GM12878 (cell line): ENCODE measurements around the gene SSR2. TPM values are rescaled to one million over a fixed set of nuclear protein-coding genes. Genes with fewer than 3 reads are reported as not detected.

ENCODE experiments used
- ATAC-seq: fragments of 200-7000 bp; cut with Tn5 transposase; 3 replicates; pipeline ENCODE4 v1.9.1; 2020; ENCODE audit warnings: mild to moderate bottlenecking, moderate library complexity
- BruUV-seq: library from RNA; stranded (reverse); fragments of 400-500 nt; replicated peaks from 2 replicates; lab custom pipeline; 2021; lab: Mats Ljungman, UMichigan
- CTCF ChIA-PET: fragments of 300-600 bp; sonication (Branson Sonifier 250); formaldehyde crosslinking; extraction: SDS; loops from one replicate; lab custom pipeline; 2021; ENCODE audit warnings: inconsistent platforms; lab: Yijun Ruan, JAX
- POLR2A ChIA-PET: fragments of 350-600 bp; formaldehyde crosslinking; extraction: SDS; loops from one replicate; lab custom pipeline; 2021; ENCODE audit warnings: inconsistent platforms; lab: Charles Lee
- RAD21 ChIA-PET: fragments of 300-600 bp; sonication (Branson Sonifier 250); formaldehyde crosslinking; loops from one replicate; lab custom pipeline; 2023; ENCODE audit warnings: antibody characterized with exemption; ENCODE audit not compliant: unreplicated experiment; lab: Charles Lee
- SMC1A ChIA-PET: fragments of 300-600 bp; sonication (Branson Sonifier 250); formaldehyde crosslinking; loops from one replicate; lab custom pipeline; 2023; ENCODE audit not compliant: unreplicated experiment, uncharacterized antibody; lab: Charles Lee
- DNase-seq: peaks from one replicate; pipeline ENCODE4 v3.0.0-alpha.2; 2011; ENCODE audit warnings: low read depth, low spot score
- FAIRE-seq: peaks from 3 replicates; lab custom pipeline; 2011; peaks lifted over from hg19 to GRCh38; lab: Jason Lieb, UNC
- H2AFZ ChIP-seq: 2 replicates; pipeline ENCODE4 v1.6.0; 2011; ENCODE audit warnings: low read depth, low read length, control low read depth; ENCODE audit not compliant: control insufficient read depth
- H3K27ac ChIP-seq: 2 replicates; pipeline ENCODE4 v1.5.1; 2011; ENCODE audit warnings: control low read depth; ENCODE audit not compliant: control insufficient read depth, insufficient read depth
- H3K27me3 ChIP-seq, 2 experiments: replicated peaks in 1 of 2; 2 replicates each; pipeline versions ENCODE4 v1.6.0 to v1.6.1; 2011; ENCODE audit warnings: low read length in 1 of 2; ENCODE audit not compliant: control insufficient read depth in 2 of 2, insufficient read depth in 2 of 2
- H3K36me3 ChIP-seq, 2 experiments: 2 replicates each; pipeline ENCODE4 v1.5.1; 2011; ENCODE audit warnings: low read length in 1 of 2; ENCODE audit not compliant: control insufficient read depth in 2 of 2, insufficient read depth in 2 of 2
- H3K4me1 ChIP-seq: 2 replicates; pipeline ENCODE4 v1.6.1; 2011; ENCODE audit warnings: mild to moderate bottlenecking, low read length, moderate library complexity, mixed read lengths; ENCODE audit not compliant: control insufficient read depth, insufficient read depth
- H3K4me2 ChIP-seq: 2 replicates; pipeline ENCODE4 v1.6.0; 2011; ENCODE audit warnings: control low read depth; ENCODE audit not compliant: control insufficient read depth, insufficient read depth
- H3K4me3 ChIP-seq: fragments of 200-600 bp; sonication (generic); 2 replicates; pipeline ENCODE4 v1.5.1; 2016
- H3K79me2 ChIP-seq: 2 replicates; pipeline ENCODE4 v1.6.0; 2011; ENCODE audit warnings: low read length; ENCODE audit not compliant: control insufficient read depth, insufficient read depth
- H3K9ac ChIP-seq: 2 replicates; pipeline ENCODE4 v1.8.0; 2011; ENCODE audit warnings: low read length, control low read depth, mixed read lengths; ENCODE audit not compliant: control insufficient read depth, insufficient read depth
- H3K9me3 ChIP-seq: replicated peaks from 3 replicates; pipeline ENCODE4 v1.5.1; 2011; ENCODE audit warnings: mild to moderate bottlenecking, low read length; ENCODE audit not compliant: control insufficient read depth, insufficient read depth
- H4K20me1 ChIP-seq: 2 replicates; pipeline ENCODE4 v1.6.0; 2011; ENCODE audit not compliant: control insufficient read depth, insufficient read depth
- CBFB ChIP-seq: IDR thresholded peaks from 2 replicates; pipeline ENCODE4 v1.6.1; 2016; ENCODE audit warnings: antibody characterized with exemption, low read depth
- ELK1 ChIP-seq: IDR thresholded peaks from 2 replicates; pipeline ENCODE4 v1.6.1; 2012; ENCODE audit warnings: low read depth, low read length, improper control_type of control experiment
- HDAC2 ChIP-seq: fragments of 200-600 bp; sonication (generic); IDR thresholded peaks from 2 replicates; pipeline ENCODE4 v1.6.1; 2017
- HDGF ChIP-seq: fragments of 450-650 bp; IDR thresholded peaks from 2 replicates; pipeline ENCODE4 v1.6.1; 2016; ENCODE audit warnings: antibody characterized with exemption
- MTA3 ChIP-seq: IDR thresholded peaks from 2 replicates; pipeline ENCODE4 v1.6.1; 2012; ENCODE audit warnings: low read length, inconsistent platforms, borderline replicate concordance
- MXI1 ChIP-seq: fragments of 150-350 bp; IDR thresholded peaks from 2 replicates; pipeline ENCODE4 v1.6.1; 2011; ENCODE audit warnings: low read depth, mild to moderate bottlenecking, inconsistent platforms, low read length, improper control_type of control experiment
- NR2C2 ChIP-seq: IDR thresholded peaks from 2 replicates; pipeline ENCODE4 v1.6.1; 2011; ENCODE audit warnings: borderline replicate concordance, low read depth; ENCODE audit not compliant: control insufficient read depth, insufficient read length
- POLR2A ChIP-seq: IDR thresholded peaks from 2 replicates; pipeline ENCODE4 v1.6.1; 2011; ENCODE audit warnings: low read depth, mild to moderate bottlenecking, low read length
- TCF12 ChIP-seq: IDR thresholded peaks from 2 replicates; pipeline ENCODE4 v1.6.1; 2011; ENCODE audit warnings: low read depth, mild to moderate bottlenecking, low read length
- TCF3 ChIP-seq: IDR thresholded peaks from 2 replicates; pipeline ENCODE4 v1.6.1; 2012; ENCODE audit warnings: low read depth, mild to moderate bottlenecking, low read length, borderline replicate concordance; ENCODE audit not compliant: insufficient read depth
- TCF7 ChIP-seq: IDR thresholded peaks from 2 replicates; pipeline ENCODE4 v1.6.1; 2014; ENCODE audit warnings: antibody characterized with exemption, borderline replicate concordance
- YBX1 ChIP-seq: fragments of 450-650 bp; IDR thresholded peaks from 2 replicates; pipeline ENCODE4 v1.6.1; 2016; ENCODE audit warnings: antibody characterized with exemption
- ZNF207 ChIP-seq: fragments of 450-650 bp; IDR thresholded peaks from 2 replicates; pipeline ENCODE4 v1.6.1; 2014; ENCODE audit warnings: antibody characterized with exemption, mild to moderate bottlenecking, borderline replicate concordance
- ZNF217 ChIP-seq: fragments of 450-650 bp; IDR thresholded peaks from 2 replicates; pipeline ENCODE4 v1.6.1; 2017; ENCODE audit warnings: antibody characterized with exemption, mild to moderate bottlenecking
- WGBS: methylation state at CpG from one replicate; pipeline ENCODE4 v1.1.6; 2016; ENCODE audit warnings: low lambda C conversion rate; ENCODE audit not compliant: insufficient replicate concordance, insufficient coverage; ENCODE audit errors: missing lambda C conversion rate; 5-methylcytosine and 5-hydroxymethylcytosine counted together
- in situ Hi-C: fragments of 300-500 bp; cut with MboI; formaldehyde crosslinking; loops from 9 replicates; pipeline ENCODE4 v1.14.3; 2018; ENCODE audit warnings: mixed read lengths
- intact Hi-C: fragments of 100-400 bp; cut with micrococcal nuclease; formaldehyde crosslinking; loops from one replicate; pipeline ENCODE4 v1.14.2; 2022; ENCODE audit not compliant: unreplicated experiment
- polyA plus RNA-seq, 11 experiments: library from polyadenylated mRNA; depleted of rRNA in 4 of 11; unstranded in 6 of 11; stranded (reverse) in 5 of 11; fragments of >200 nt; fragmentation: Nextera tagmentation in 4 of 11; fragmentation: Illumina TruSeq in 1 of 11; extraction: Ambion mirVana in 4 of 11; extraction: Trizol in 1 of 11; gene quantifications; 1 replicate in 1 of 11; 2 replicates in 10 of 11; pipeline versions ENCODE4 v1.2.1 to v1.2.3, GENCODE V29; 2011 to 2016; ENCODE audit warnings: inconsistent platforms in 2 of 11, missing spikeins in 2 of 11, low read depth in 1 of 11
- total RNA-seq, 4 experiments: library from RNA; depleted of rRNA in 3 of 4; stranded (reverse); fragments of >200 nt in 3 of 4; fragmentation: Illumina TruSeq in 1 of 4; extraction: Trizol in 1 of 4; gene quantifications; 2 replicates each; pipeline versions ENCODE4 v1.2.1 to v1.2.3, GENCODE V29; 2013 to 2021

The SSR2 gene
- total and polyA plus RNA-seq, 10 of the 15 experiments (the other 5 are each of a cell fraction or from before 2014, with no cell fraction given): 207 to 553 (median 315) TPM

- peaks cover 72% of the 10 kb centered on the region for H3K79me2 ChIP-seq
- intact Hi-C loops: no loop called here
- POLR2A ChIA-PET: interaction anchor here (1.4 kb wide), 1 partner anchor 11 kb away, joined by 5 read pairs; no protein-coding TSS in a partner anchor
Measured at GRCh38 chr1:155969377-155969791, 51.4 kb downstream of the SSR2 start.

GRCh38 chr1:155968670-155969069 is 52.1 kb downstream of the SSR2 start:
- RAD21 ChIA-PET: no interaction called here
- H3K4me3 ChIP-seq: no peak overlapping the region

More at GRCh38 chr1:155969377-155969791, 51.4 kb downstream of the SSR2 start:
- no peak for FAIRE-seq
- RAD21 ChIA-PET: interaction anchor here (1.0 to 1.2 kb wide), 2 partner anchors 15 to 20 kb away, joined by 3 read pairs; no protein-coding TSS in a partner anchor
- CTCF ChIA-PET: interaction anchor here (1.3 to 4.5 kb wide), 4 partner anchors 11 to 97 kb away, joined by 4 to 54 read pairs (median 10); partner anchors contain the start of gene ARHGEF2
- no peak for ATAC-seq
- no peak overlapping the region for H2AFZ ChIP-seq
- no TSS peak for BruUV-seq
- peak overlapping the region; percentile 8; the same call in 1 of the 2 replicates for H3K4me3 ChIP-seq
- in situ Hi-C loops: no loop called here
- H3K27ac ChIP-seq: no peak overlapping the region
- H3K36me3 ChIP-seq: peaks cover 30 to 47% of the 10 kb centered on the region in 2 experiments
- SMC1A ChIA-PET: interaction anchor here (0.5 to 16.7 kb wide), 6 partner anchors 10 to 195 kb away, joined by 3 to 152 read pairs (median 10); partner anchors contain the start of gene ARHGEF2
- DNase-seq: no peak
- H3K9ac ChIP-seq: no peak overlapping the region; the same call in 1 of the 2 replicates
- peaks cover 10% of the 10 kb centered on the region for H4K20me1 ChIP-seq
- TF ChIP-seq CBFB (no peak), ZNF207 (no peak), POLR2A (peak; percentile 41; the same call in 1 of the 2 replicates)
- no peaks in the 10 kb centered on the region for H3K9me3 ChIP-seq
- H3K4me2 ChIP-seq: no peak overlapping the region
- WGBS: 94% methylated on average over 9 of the region's 9 CpGs
- H3K4me1 ChIP-seq: peaks cover 54% of the 10 kb centered on the region
- H3K27me3 ChIP-seq: no peaks in the 10 kb centered on the region

More at GRCh38 chr1:155968670-155969069, 52.1 kb downstream of the SSR2 start:
- Histone ChIP-seq H3K9me3 (no peaks in the 10 kb centered on the region), H3K9ac (no peak overlapping the region), H3K36me3 (peaks cover 30 to 50% of the 10 kb centered on the region in 2 experiments), H3K27ac (no peak overlapping the region), H3K79me2 (peaks cover 65% of the 10 kb centered on the region), H3K4me2 (no peak overlapping the region), H4K20me1 (peaks cover 8% of the 10 kb centered on the region), H2AFZ (no peak overlapping the region), H3K4me1 (peaks cover 51% of the 10 kb centered on the region), H3K27me3 (no peaks in the 10 kb centered on the region)
- ChIA-PET SMC1A (interaction anchor here (0.7 to 16.7 kb wide), 8 partner anchors 8 to 40 kb away, joined by 3 to 152 read pairs (median 8); partner anchors contain the start of gene ARHGEF2), POLR2A (interaction anchor here (0.6 to 2.2 kb wide), 6 partner anchors 9 to 50 kb away, joined by 3 to 20 read pairs (median 4); partner anchors contain the start of gene ARHGEF2), CTCF (interaction anchor here (0.9 to 4.5 kb wide), 3 partner anchors 9 to 21 kb away, joined by 3 to 54 read pairs (median 6); partner anchors contain the start of gene ARHGEF2)
- FAIRE-seq (no peak), ATAC-seq (no peak), DNase-seq (no peak)
- BruUV-seq: no TSS peak
- TF ChIP-seq ELK1: no peak
- no peak for TF ChIP-seq NR2C2
- TF ChIP-seq ZNF217: no peak
- no peak for TF ChIP-seq HDGF
- TF ChIP-seq TCF12: no peak
- TF ChIP-seq MXI1: no peak
- no peak for TF ChIP-seq TCF7
- TF ChIP-seq TCF3: no peak
- no peak for TF ChIP-seq YBX1
- no peak for TF ChIP-seq HDAC2
- TF ChIP-seq MTA3: no peak
- intact Hi-C loops (no loop called here), in situ Hi-C loops (no loop called here)
- 71% methylated on average over 2 of the region's 3 CpGs for WGBS
